WTC11 (cell line): ENCODE results near the gene PNMA1. TPM values are rescaled to one million over a fixed set of nuclear protein-coding genes. Genes with fewer than 3 reads are reported as not detected.

ENCODE experiments used
- ATAC-seq: fragments of 200-7000 bp; cut with Tn5 transposase; 2 replicates; pipeline ENCODE4 v1.10.0; 2021; ENCODE audit warnings: mild to moderate bottlenecking, moderate library complexity
- CTCF ChIA-PET: fragments of 300-600 bp; sonication (Branson Sonifier 250); formaldehyde crosslinking; loops from one replicate; lab custom pipeline; 2021; ENCODE audit warnings: antibody characterized with exemption; lab: Charles Lee
- POLR2A ChIA-PET: fragments of 350-600 bp; sonication (Branson Sonifier 250); formaldehyde crosslinking; loops from one replicate; lab custom pipeline; 2021; ENCODE audit warnings: antibody characterized with exemption; lab: Charles Lee
- DNase-seq: peaks from one replicate; pipeline ENCODE4 v3.0.0; 2021; ENCODE audit warnings: low spot score
- H3K27ac Mint-ChIP-seq: 2 replicates; pipeline ENCODE4 v1.8.0; 2021; ENCODE audit warnings: mixed read lengths
- H3K27me3 Mint-ChIP-seq: 2 replicates; pipeline ENCODE4 v1.8.0; 2021; ENCODE audit warnings: low read depth, mild to moderate bottlenecking, moderate library complexity, mixed read lengths
- H3K36me3 Mint-ChIP-seq: 2 replicates; pipeline ENCODE4 v1.8.0; 2021; ENCODE audit warnings: mixed read lengths
- H3K4me1 Mint-ChIP-seq: 2 replicates; pipeline ENCODE4 v1.8.0; 2022; ENCODE audit warnings: mixed read lengths
- H3K4me3 Mint-ChIP-seq: 2 replicates; pipeline ENCODE4 v1.8.0; 2021; ENCODE audit warnings: mild to moderate bottlenecking, moderate library complexity, mixed read lengths
- H3K9me3 Mint-ChIP-seq: 2 replicates; pipeline ENCODE4 v1.8.0; 2021; ENCODE audit warnings: mixed read lengths
- AFF4 ChIP-seq: sonication (generic); formaldehyde crosslinking; IDR thresholded peaks from 2 replicates; pipeline ENCODE4 v1.8.1; 2023; ENCODE audit warnings: mild to moderate bottlenecking, missing genetic modification reagents, borderline replicate concordance
- CREM ChIP-seq: sonication (generic); formaldehyde crosslinking; IDR thresholded peaks from 2 replicates; pipeline ENCODE4 v1.8.1; 2022; ENCODE audit warnings: mild to moderate bottlenecking, missing genetic modification reagents, moderate library complexity
- ESRRA ChIP-seq: sonication (generic); formaldehyde crosslinking; IDR thresholded peaks from 2 replicates; pipeline ENCODE4 v1.8.1; 2022; ENCODE audit warnings: mild to moderate bottlenecking, missing genetic modification reagents, borderline replicate concordance
- GABPB1 ChIP-seq: sonication (generic); formaldehyde crosslinking; IDR thresholded peaks from 2 replicates; pipeline ENCODE4 v1.8.1; 2023; ENCODE audit warnings: mild to moderate bottlenecking, missing genetic modification reagents
- GTF2I ChIP-seq: fragments of 250-450 bp; sonication (Bioruptor Pico); conservative IDR thresholded peaks from 2 replicates; pipeline ENCODE4 v1.4.0; 2021; ENCODE audit warnings: mild to moderate bottlenecking
- IRF2 ChIP-seq: sonication (generic); formaldehyde crosslinking; IDR thresholded peaks from 2 replicates; pipeline ENCODE4 v1.8.0; 2022; ENCODE audit warnings: low read depth, missing genetic modification reagents, borderline replicate concordance
- NR1H2 ChIP-seq: sonication (generic); formaldehyde crosslinking; IDR thresholded peaks from 2 replicates; pipeline ENCODE4 v1.9.0; 2021; ENCODE audit warnings: mild to moderate bottlenecking, moderate library complexity, missing genetic modification reagents
- ZBTB21 ChIP-seq: sonication (generic); formaldehyde crosslinking; IDR thresholded peaks from 2 replicates; pipeline ENCODE4 v1.8.1; 2023; ENCODE audit warnings: mild to moderate bottlenecking, missing genetic modification reagents, borderline replicate concordance
- ZNF232 ChIP-seq: sonication (generic); formaldehyde crosslinking; IDR thresholded peaks from 2 replicates; pipeline ENCODE4 v1.8.0; 2022; ENCODE audit warnings: mild to moderate bottlenecking, missing genetic modification reagents
- ZNF423 ChIP-seq: fragments of 250-450 bp; sonication (Bioruptor Pico); IDR thresholded peaks from 2 replicates; pipeline ENCODE4 v2.1.2; 2022; ENCODE audit warnings: mild to moderate bottlenecking, moderate library complexity
- ZSCAN18 ChIP-seq: fragments of 250-450 bp; sonication (Bioruptor Pico); IDR thresholded peaks from 2 replicates; pipeline ENCODE4 v2.1.2; 2022; ENCODE audit warnings: mild to moderate bottlenecking, moderate library complexity
- total RNA-seq: library from RNA; stranded (reverse); gene quantifications from 3 replicates; pipeline ENCODE4 v1.2.3, GENCODE V29; 2021
- TF ChIP-seq, protein P1 (sequence below): sonication (generic); formaldehyde crosslinking; IDR thresholded peaks from 2 replicates; pipeline ENCODE4 v1.8.1; 2022; ENCODE audit warnings: mild to moderate bottlenecking, moderate library complexity, missing genetic modification reagents
- TF ChIP-seq, protein P2 (sequence below): sonication (generic); formaldehyde crosslinking; IDR thresholded peaks from 2 replicates; pipeline ENCODE4 v1.8.0; 2023; ENCODE audit warnings: missing genetic modification reagents, mild to moderate bottlenecking, borderline replicate concordance
- TF ChIP-seq, protein P3 (sequence below): fragments of 250-450 bp; sonication (Bioruptor Pico); conservative IDR thresholded peaks from 2 replicates; pipeline ENCODE4 v1.9.0; 2021; ENCODE audit warnings: mild to moderate bottlenecking
- TF ChIP-seq, protein P4 (sequence below): sonication (generic); formaldehyde crosslinking; IDR thresholded peaks from 2 replicates; pipeline ENCODE4 v1.8.1; 2023; ENCODE audit warnings: mild to moderate bottlenecking, moderate library complexity, missing genetic modification reagents

The PNMA1 gene
- total RNA-seq, 1 experiment from 2014 or later = 46.0 TPM

GRCh38 chr14:73712071-73712506 lies 2.1 kb downstream of the PNMA1 start:
- no peaks in the 10 kb centered on the region for H3K36me3 Mint-ChIP-seq
- ChIA-PET POLR2A (interaction anchor here (1.3 to 1.9 kb wide), 3 partner anchors 78 to 221 kb away, joined by 3 to 4 read pairs (median 3); partner anchors contain the start of genes PTGR2 and RIOX1), CTCF (interaction anchor here (0.8 to 2.9 kb wide), 4 partner anchors 17 to 141 kb away, joined by 3 to 12 read pairs (median 4); no protein-coding TSS in a partner anchor)
- peak overlapping the region; percentile 90 for H3K4me3 Mint-ChIP-seq
- H3K27ac Mint-ChIP-seq = no peak overlapping the region
- peaks cover 4% of the 10 kb centered on the region for H3K27me3 Mint-ChIP-seq
- no peak for TF ChIP-seq ZNF423
- TF ChIP-seq ZSCAN18 (CRISPR knock-in tag) = no peak
- TF ChIP-seq ZNF232 (CRISPR knock-in tag) = no peak
- no peak for TF ChIP-seq IRF2 (CRISPR knock-in tag)
- TF ChIP-seq, protein P1, sequence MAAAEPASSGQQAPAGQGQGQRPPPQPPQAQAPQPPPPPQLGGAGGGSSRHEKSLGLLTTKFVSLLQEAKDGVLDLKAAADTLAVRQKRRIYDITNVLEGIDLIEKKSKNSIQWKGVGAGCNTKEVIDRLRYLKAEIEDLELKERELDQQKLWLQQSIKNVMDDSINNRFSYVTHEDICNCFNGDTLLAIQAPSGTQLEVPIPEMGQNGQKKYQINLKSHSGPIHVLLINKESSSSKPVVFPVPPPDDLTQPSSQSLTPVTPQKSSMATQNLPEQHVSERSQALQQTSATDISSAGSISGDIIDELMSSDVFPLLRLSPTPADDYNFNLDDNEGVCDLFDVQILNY (CRISPR knock-in tag) = no peak
- TF ChIP-seq, protein P2, sequence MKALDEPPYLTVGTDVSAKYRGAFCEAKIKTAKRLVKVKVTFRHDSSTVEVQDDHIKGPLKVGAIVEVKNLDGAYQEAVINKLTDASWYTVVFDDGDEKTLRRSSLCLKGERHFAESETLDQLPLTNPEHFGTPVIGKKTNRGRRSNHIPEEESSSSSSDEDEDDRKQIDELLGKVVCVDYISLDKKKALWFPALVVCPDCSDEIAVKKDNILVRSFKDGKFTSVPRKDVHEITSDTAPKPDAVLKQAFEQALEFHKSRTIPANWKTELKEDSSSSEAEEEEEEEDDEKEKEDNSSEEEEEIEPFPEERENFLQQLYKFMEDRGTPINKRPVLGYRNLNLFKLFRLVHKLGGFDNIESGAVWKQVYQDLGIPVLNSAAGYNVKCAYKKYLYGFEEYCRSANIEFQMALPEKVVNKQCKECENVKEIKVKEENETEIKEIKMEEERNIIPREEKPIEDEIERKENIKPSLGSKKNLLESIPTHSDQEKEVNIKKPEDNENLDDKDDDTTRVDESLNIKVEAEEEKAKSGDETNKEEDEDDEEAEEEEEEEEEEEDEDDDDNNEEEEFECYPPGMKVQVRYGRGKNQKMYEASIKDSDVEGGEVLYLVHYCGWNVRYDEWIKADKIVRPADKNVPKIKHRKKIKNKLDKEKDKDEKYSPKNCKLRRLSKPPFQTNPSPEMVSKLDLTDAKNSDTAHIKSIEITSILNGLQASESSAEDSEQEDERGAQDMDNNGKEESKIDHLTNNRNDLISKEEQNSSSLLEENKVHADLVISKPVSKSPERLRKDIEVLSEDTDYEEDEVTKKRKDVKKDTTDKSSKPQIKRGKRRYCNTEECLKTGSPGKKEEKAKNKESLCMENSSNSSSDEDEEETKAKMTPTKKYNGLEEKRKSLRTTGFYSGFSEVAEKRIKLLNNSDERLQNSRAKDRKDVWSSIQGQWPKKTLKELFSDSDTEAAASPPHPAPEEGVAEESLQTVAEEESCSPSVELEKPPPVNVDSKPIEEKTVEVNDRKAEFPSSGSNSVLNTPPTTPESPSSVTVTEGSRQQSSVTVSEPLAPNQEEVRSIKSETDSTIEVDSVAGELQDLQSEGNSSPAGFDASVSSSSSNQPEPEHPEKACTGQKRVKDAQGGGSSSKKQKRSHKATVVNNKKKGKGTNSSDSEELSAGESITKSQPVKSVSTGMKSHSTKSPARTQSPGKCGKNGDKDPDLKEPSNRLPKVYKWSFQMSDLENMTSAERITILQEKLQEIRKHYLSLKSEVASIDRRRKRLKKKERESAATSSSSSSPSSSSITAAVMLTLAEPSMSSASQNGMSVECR (CRISPR knock-in tag) = no peak
- TF ChIP-seq GTF2I (CRISPR knock-in tag) = no peak
- no peak for TF ChIP-seq GABPB1 (CRISPR knock-in tag)
- TF ChIP-seq ESRRA (CRISPR knock-in tag) = no peak
- TF ChIP-seq CREM (CRISPR knock-in tag) = no peak
- TF ChIP-seq NR1H2 (CRISPR knock-in tag) = no peak
- TF ChIP-seq ZBTB21 (CRISPR knock-in tag) = no peak
- TF ChIP-seq, protein P3, sequence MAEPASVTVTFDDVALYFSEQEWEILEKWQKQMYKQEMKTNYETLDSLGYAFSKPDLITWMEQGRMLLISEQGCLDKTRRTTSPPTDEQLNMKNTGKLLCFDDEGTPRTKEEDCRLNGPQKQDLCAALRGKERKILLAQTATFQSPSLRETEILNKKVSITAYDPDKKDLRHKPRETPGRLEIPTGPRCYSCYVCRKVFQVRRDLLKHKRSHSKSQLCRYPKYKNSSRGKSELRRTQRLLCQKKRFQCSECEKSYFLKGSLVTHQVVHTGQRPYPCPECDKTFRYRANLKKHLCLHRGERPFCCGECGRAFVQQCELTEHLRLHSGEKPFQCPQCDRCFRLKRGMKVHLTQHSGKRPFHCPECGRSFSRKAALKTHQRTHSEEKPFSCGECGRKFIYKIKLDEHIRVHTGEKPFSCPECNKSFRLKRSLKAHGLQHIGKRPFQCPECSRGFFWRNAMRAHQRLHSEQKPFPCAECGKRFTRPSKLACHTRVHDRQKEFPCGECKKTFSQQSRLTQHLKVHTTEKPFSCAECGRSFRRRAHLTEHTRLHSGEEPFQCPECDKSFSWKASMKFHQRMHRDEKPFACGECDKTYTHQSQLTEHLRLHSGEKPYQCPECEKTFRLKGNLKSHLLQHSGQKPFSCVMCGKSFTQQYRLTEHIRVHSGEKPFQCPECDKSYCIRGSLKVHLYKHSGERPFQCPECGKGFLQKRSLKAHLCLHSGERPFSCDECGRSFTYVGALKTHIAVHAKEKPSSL (CRISPR knock-in tag) = no peak
- no peak for TF ChIP-seq AFF4
- TF ChIP-seq, protein P4, sequence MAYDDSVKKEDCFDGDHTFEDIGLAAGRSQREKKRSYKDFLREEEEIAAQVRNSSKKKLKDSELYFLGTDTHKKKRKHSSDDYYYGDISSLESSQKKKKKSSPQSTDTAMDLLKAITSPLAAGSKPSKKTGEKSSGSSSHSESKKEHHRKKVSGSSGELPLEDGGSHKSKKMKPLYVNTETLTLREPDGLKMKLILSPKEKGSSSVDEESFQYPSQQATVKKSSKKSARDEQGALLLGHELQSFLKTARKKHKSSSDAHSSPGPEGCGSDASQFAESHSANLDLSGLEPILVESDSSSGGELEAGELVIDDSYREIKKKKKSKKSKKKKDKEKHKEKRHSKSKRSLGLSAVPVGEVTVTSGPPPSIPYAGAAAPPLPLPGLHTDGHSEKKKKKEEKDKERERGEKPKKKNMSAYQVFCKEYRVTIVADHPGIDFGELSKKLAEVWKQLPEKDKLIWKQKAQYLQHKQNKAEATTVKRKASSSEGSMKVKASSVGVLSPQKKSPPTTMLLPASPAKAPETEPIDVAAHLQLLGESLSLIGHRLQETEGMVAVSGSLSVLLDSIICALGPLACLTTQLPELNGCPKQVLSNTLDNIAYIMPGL (CRISPR knock-in tag) = no peak
- no peaks in the 10 kb centered on the region for H3K9me3 Mint-ChIP-seq
- peaks cover 23% of the 10 kb centered on the region for H3K4me1 Mint-ChIP-seq
- no peak for ATAC-seq
- DNase-seq = no peak
